Measurements from ENCODE around the gene CEACAM1.

GRCh38 chr19:42576241-42576640, 48.0 kb upstream of the CEACAM1 start:
- TF ChIP-seq POLR2A (IDR thresholded peaks at IDR 0.05; ENCODE audit: low read length): no peak
- no peak for TF ChIP-seq GATA1 (IDR thresholded peaks at IDR 0.05; ENCODE audit: low read depth, low read length)
